HFFc6 (cell line): ENCODE measurements around the gene PFDN5. TPM values are rescaled to one million over a fixed set of nuclear protein-coding genes. Genes with fewer than 3 reads are reported as not detected.

Source experiments
- DNase-seq: peaks from one replicate; pipeline ENCODE4 v3.0.0-alpha.2; 2018
- H3K27ac Mint-ChIP-seq: 2 replicates; pipeline ENCODE4 v1.8.0; 2020; ENCODE audit warnings: mild to moderate bottlenecking, mixed read lengths
- H3K27me3 Mint-ChIP-seq: 2 replicates; pipeline ENCODE4 v1.8.0; 2021; ENCODE audit warnings: mild to moderate bottlenecking, moderate library complexity, mixed read lengths; ENCODE audit not compliant: insufficient read depth
- H3K36me3 Mint-ChIP-seq: 2 replicates; pipeline ENCODE4 v1.8.0; 2021; ENCODE audit warnings: low read depth, mixed read lengths
- H3K4me1 Mint-ChIP-seq: 2 replicates; pipeline ENCODE4 v1.8.0; 2020; ENCODE audit warnings: low read depth, mixed read lengths
- H3K4me3 Mint-ChIP-seq: 2 replicates; pipeline ENCODE4 v1.8.0; 2020; ENCODE audit warnings: mild to moderate bottlenecking, moderate library complexity, mixed read lengths
- H3K9me3 Mint-ChIP-seq: 2 replicates; pipeline ENCODE4 v1.8.0; 2020; ENCODE audit warnings: mild to moderate bottlenecking, mixed read lengths
- long read RNA-seq: library from polyadenylated mRNA; unstranded; transcript quantifications from one replicate; pipeline ENCODE4 v2.0.0, GENCODE V29; 2019
- total RNA-seq, 6 experiments: library from RNA; stranded (reverse); fragmentation: NEBNext Ultra II Directional; extraction: Animal tissue kit (Norgen Biotek cat#: 25700); gene quantifications; 2 replicates in 1 of 6; 3 replicates in 5 of 6; pipeline ENCODE4 v1.2.3, GENCODE V29; 2021
- TF ChIP-seq, protein P1 (sequence below): fragments of 200-600 bp; sonication (generic); IDR thresholded peaks from 2 replicates; pipeline ENCODE4 v1.5.0; 2021; ENCODE audit warnings: antibody characterized with exemption, mild to moderate bottlenecking

The PFDN5 gene
- total RNA-seq = 100 to 1,000 TPM; 502 to 568 (median 534) TPM
- long read RNA-seq, transcript PFDN5-214 (6 exons, 847 nt) = major isoform, 381 of 451 reads
- long read RNA-seq, transcript PFDN5-203 (4 exons, 478 nt) = minor isoform, 36 of 451 reads
- long read RNA-seq, partial matches to known transcripts = 1 of 451 reads
- long read RNA-seq, other reads (novel, unspliced or antisense) = 23 of 451 reads

DNA sequence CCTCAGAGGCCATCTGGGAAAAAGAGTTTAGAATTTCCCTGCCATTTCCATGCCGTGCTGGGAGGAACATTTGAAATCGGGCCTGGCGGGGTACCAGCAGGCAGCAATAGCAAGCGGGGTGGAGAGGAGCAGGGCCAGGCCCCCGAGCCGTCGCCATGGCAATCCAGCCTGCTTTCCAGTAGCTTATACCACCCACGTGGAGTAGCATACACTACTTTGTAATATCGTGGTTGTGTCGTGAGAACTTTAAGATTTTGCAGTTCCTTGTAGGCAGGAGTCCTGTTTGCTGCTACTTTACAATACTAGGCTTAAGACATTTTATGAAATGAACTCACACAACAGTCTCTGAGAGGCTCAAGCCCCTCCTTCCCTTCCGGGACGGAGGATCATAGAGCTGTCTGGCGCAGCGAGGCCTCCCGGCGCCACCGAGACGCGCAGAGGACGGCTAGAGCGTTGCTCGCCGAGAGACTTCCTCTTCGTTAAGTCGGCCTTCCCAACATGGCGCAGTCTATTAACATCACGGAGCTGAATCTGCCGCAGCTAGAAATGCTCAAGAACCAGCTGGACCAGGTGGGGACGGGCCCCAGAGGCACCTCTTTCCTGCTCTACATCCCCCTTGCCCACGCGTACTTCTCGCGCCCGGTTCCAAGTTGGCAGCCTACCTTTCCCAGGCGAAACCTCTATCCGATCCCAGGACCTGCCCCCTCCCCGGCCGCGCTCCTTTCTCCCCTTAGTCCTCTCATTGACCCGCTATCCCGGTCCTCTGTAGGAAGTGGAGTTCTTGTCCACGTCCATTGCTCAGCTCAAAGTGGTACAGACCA is at the start of gene PFDN5:
Gene PFDN5 (plus strand): TSS at position 473 of the 821 bp plus-strand sequence. CDS start 26 bp downstream, at position 499.
- H3K27ac Mint-ChIP-seq = peak within 1 kb of the TSS; percentile 98
- peak; percentile 91 for DNase-seq
- TF ChIP-seq, protein P1, sequence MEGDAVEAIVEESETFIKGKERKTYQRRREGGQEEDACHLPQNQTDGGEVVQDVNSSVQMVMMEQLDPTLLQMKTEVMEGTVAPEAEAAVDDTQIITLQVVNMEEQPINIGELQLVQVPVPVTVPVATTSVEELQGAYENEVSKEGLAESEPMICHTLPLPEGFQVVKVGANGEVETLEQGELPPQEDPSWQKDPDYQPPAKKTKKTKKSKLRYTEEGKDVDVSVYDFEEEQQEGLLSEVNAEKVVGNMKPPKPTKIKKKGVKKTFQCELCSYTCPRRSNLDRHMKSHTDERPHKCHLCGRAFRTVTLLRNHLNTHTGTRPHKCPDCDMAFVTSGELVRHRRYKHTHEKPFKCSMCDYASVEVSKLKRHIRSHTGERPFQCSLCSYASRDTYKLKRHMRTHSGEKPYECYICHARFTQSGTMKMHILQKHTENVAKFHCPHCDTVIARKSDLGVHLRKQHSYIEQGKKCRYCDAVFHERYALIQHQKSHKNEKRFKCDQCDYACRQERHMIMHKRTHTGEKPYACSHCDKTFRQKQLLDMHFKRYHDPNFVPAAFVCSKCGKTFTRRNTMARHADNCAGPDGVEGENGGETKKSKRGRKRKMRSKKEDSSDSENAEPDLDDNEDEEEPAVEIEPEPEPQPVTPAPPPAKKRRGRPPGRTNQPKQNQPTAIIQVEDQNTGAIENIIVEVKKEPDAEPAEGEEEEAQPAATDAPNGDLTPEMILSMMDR = 0 out of 2 replicates have a peak, but pooled peaks have one; percentile 10
- H3K4me3 Mint-ChIP-seq = peak within 1 kb of the TSS; percentile 91
- peaks cover 55% of the 10 kb centered on the region for H3K36me3 Mint-ChIP-seq
- H3K4me1 Mint-ChIP-seq = peaks cover 57% of the 10 kb centered on the region
- H3K9me3 Mint-ChIP-seq = no peaks in the 10 kb centered on the region
- H3K27me3 Mint-ChIP-seq = peaks cover 17% of the 10 kb centered on the region

DNA sequence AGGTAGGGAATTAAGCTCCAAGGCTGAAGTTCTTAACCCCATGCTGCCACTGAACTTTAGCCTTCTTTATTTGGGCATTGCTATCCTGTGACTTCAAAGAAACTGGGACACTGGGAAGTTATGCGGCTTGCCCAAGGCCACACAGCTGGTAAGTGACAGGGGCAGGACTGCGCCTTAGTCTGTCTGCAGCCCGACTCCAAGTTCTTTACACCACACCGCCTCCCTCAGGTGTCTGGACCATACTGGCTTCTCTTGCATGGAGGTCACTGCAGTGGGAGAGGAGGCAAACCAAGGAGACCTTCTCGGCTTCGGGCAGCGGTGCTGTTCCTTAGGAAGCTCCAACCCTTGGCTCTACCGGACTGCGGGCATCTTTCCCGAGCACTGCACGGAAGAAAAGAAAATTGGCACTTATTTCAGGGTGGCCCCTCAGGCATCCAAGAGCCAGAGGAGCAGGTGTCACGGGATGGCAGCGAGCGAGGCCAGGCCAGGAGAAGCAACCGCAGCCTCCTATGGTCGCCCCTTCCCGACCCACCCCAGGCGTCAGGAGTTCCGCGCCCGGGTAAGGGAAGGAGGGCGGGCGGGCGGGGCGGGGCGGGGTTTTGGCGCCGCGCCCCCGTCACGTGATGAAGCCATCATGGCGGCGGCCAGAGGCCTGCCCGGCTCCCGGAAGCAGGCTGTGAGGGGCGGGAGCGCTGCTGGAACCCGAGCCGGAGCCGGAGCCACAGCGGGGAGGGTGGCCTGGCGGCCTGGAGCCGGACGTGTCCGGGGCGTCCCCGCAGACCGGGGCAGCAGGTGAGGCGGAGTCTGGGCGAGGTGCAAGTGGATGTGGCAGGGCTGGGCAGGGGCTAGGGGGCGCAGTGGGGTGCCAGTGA is 43.6 kb upstream of the PFDN5 start:
- Mint-ChIP-seq H3K4me1 (peaks cover 25% of the 10 kb centered on the region), H3K4me3 (peak overlapping the region; percentile 99), H3K36me3 (peaks cover 22% of the 10 kb centered on the region), H3K27ac (peak overlapping the region; percentile 95), H3K27me3 (no peaks in the 10 kb centered on the region; the same call in 1 of the 2 replicates), H3K9me3 (no peaks in the 10 kb centered on the region)
- DNase-seq = peak; percentile 56
- TF ChIP-seq, protein P1 = peak; percentile 64; the same call in 1 of the 2 replicates

DNA sequence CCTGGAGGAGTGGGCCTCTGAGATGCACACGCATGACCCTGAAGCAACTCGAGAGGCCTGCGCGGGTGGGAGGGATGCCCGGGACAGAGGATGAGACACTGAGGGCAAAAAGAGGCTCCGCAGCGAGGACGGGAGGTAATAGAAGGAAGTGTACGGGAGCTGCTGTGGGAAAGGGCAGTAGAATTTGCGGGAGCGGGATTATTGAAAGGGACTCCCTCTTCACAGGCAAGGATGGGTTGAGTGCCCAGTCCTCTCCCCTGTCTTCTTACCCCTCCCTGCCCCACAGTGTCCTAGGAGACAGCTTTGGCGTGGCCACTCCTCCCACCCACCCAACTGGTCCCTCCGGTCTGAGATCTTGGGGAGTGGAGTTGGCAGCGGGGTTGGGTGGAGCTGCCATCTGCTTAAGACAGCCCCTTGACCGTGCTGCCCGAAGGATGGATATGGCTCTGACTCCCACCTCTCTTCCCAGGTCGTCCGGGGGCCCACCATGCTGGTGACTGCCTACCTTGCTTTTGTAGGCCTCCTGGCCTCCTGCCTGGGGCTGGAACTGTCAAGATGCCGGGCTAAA is 42.9 kb upstream of the PFDN5 start:
- H3K27me3 Mint-ChIP-seq = no peaks in the 10 kb centered on the region; the same call in 1 of the 2 replicates
- DNase-seq = no peak
- TF ChIP-seq, protein P1 = no peak; the same call in 1 of the 2 replicates
- no peaks in the 10 kb centered on the region for H3K9me3 Mint-ChIP-seq
- peaks cover 25% of the 10 kb centered on the region for H3K4me1 Mint-ChIP-seq
- peaks cover 22% of the 10 kb centered on the region for H3K36me3 Mint-ChIP-seq
- peak overlapping the region; percentile 99 for H3K4me3 Mint-ChIP-seq
- peak overlapping the region; percentile 95 for H3K27ac Mint-ChIP-seq

DNA sequence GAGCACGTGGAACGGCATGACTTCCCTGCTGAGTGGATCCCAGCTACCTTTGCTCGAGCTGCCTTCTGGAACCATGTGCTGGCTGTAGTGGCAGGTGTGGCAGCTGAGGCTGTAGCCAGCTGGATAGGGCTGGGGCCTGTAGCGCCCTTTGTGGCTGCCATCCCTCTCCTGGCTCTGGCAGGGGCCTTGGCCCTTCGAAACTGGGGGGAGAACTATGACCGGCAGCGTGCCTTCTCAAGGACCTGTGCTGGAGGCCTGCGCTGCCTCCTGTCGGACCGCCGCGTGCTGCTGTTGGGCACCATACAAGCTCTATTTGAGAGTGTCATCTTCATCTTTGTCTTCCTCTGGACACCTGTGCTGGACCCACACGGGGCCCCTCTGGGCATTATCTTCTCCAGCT is 42.0 kb upstream of the PFDN5 start:
- Mint-ChIP-seq H3K4me1 (peaks cover 25% of the 10 kb centered on the region), H3K36me3 (peaks cover 22% of the 10 kb centered on the region), H3K4me3 (peak overlapping the region; percentile 99), H3K27me3 (no peaks in the 10 kb centered on the region; the same call in 1 of the 2 replicates), H3K27ac (peak overlapping the region; percentile 47; the same call in 1 of the 2 replicates), H3K9me3 (no peaks in the 10 kb centered on the region)
- DNase-seq = no peak
- TF ChIP-seq, protein P1 = no peak
